Measurements from ENCODE around the gene ARRDC5.

ARRDC5 gene

DNA sequence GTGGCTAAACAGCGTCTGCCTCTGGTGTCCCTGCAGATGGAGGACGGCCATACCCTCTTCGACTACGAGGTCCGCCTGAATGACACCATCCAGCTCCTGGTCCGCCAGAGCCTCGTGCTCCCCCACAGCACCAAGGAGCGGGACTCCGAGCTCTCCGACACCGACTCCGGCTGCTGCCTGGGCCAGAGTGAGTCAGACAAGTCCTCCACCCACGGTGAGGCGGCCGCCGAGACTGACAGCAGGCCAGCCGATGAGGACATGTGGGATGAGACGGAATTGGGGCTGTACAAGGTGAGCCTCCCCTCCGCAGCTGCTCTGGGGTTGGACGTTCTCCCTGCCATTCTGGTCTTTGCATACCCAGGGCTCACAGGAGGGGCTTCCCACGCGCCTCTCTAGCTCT is 26.5 kb upstream of the ARRDC5 start:
- TF ChIP-seq, protein P1, sequence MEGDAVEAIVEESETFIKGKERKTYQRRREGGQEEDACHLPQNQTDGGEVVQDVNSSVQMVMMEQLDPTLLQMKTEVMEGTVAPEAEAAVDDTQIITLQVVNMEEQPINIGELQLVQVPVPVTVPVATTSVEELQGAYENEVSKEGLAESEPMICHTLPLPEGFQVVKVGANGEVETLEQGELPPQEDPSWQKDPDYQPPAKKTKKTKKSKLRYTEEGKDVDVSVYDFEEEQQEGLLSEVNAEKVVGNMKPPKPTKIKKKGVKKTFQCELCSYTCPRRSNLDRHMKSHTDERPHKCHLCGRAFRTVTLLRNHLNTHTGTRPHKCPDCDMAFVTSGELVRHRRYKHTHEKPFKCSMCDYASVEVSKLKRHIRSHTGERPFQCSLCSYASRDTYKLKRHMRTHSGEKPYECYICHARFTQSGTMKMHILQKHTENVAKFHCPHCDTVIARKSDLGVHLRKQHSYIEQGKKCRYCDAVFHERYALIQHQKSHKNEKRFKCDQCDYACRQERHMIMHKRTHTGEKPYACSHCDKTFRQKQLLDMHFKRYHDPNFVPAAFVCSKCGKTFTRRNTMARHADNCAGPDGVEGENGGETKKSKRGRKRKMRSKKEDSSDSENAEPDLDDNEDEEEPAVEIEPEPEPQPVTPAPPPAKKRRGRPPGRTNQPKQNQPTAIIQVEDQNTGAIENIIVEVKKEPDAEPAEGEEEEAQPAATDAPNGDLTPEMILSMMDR (IDR thresholded peaks at IDR 0.05), result no peak
- no peaks in the 10 kb centered on the region for H3K36me3 ChIP-seq (ENCODE audit: control insufficient read depth, insufficient read depth, low read length)
- H3K79me2 ChIP-seq, result no peaks in the 10 kb centered on the region
- H3K27ac ChIP-seq, result no peak overlapping the region
- no peaks in the 10 kb centered on the region for H3K9me3 ChIP-seq (ENCODE audit: control insufficient read depth, low read length)
- H3K27me3 ChIP-seq (ENCODE audit: control insufficient read depth, insufficient read depth, low read length), result no peaks in the 10 kb centered on the region
- no peak overlapping the region for H3K9ac ChIP-seq
- no peak overlapping the region for H3K4me2 ChIP-seq (ENCODE audit: low read length)
- H3K4me1 ChIP-seq, result no peaks in the 10 kb centered on the region
- H3K4me3 ChIP-seq (ENCODE audit: low read depth, low read length), result no peak overlapping the region
- H2AFZ ChIP-seq, result no peak overlapping the region

DNA sequence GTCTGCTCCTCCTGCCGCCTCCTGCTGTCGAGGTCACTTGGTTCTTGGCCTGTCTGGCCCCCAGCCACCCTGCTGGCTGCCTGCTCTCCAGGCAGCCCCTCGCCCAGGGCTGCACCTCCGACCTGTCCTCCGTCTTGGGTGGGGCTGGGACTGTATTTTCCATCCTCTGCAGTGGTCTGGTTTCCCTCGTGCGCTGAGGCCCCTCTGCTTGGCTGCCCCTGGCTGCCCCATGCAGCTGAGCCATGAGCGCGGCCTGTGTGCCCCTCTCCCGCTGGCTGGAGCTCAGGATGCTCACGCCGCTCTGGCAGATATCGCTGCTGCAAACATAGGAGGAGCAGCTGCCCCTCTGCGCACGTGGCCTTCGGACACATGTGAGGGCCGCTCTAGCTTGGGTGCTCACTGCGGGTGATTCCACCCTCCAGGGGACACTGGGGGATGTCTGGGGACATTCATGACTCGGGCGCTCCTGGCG is 20.6 kb upstream of the ARRDC5 start:
- H3K27ac ChIP-seq, result no peak overlapping the region
- no peaks in the 10 kb centered on the region for H3K36me3 ChIP-seq (ENCODE audit: control insufficient read depth, insufficient read depth, low read length)
- H3K9me3 ChIP-seq (ENCODE audit: control insufficient read depth, low read length), result no peaks in the 10 kb centered on the region
- no peak overlapping the region for H3K9ac ChIP-seq
- H3K79me2 ChIP-seq, result no peaks in the 10 kb centered on the region
- no peak overlapping the region for H2AFZ ChIP-seq
- TF ChIP-seq, protein P1 (IDR thresholded peaks at IDR 0.05), result no peak
- H3K4me1 ChIP-seq, result no peaks in the 10 kb centered on the region
- no peak overlapping the region for H3K4me3 ChIP-seq (ENCODE audit: low read depth, low read length)
- no peaks in the 10 kb centered on the region for H3K27me3 ChIP-seq (ENCODE audit: control insufficient read depth, insufficient read depth, low read length)
- no peak overlapping the region for H3K4me2 ChIP-seq (ENCODE audit: low read length)

DNA sequence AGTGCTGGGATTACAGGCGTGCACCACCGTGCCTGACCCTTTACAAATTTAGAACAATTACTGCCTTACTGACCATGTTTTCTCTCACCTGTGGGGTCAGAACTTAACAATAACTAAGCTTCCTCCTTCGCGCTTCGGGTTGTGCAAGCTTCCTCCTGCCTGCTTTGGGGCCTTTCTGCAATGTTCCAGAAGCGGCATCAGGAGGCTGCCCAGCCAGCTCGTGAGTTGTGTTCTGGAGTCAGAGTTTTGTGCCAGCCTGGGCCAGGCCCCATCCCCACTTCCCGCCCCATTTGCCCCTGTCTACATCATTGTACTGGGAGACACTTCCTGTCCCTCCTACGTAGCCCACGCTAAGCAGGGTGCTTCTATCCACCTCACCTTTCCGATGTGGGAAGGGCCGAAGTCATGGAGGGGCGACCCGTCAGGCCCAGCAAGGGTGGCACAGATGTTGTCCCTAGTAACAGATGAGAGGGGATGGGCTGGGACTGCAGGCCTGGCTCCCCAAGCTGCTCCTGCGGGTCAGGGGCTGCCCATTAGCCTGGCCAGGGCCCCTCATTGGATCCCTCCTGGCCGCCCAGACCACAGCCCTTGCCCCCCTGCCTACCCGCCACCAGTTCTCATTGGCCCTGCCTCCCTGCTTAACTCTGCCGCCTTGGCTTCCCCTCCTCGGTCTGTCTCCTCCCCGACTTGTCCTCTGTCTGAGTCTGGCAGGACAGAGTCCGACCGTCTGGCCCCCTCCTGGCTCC is 20.0 kb upstream of the ARRDC5 start:
- Histone ChIP-seq H3K9me3 (ENCODE audit: control insufficient read depth, low read length) (no peaks in the 10 kb centered on the region), H3K4me2 (ENCODE audit: low read length) (no peak overlapping the region), H3K27ac (no peak overlapping the region), H2AFZ (no peak overlapping the region), H3K9ac (no peak overlapping the region), H3K27me3 (ENCODE audit: control insufficient read depth, insufficient read depth, low read length) (no peaks in the 10 kb centered on the region), H3K36me3 (ENCODE audit: control insufficient read depth, insufficient read depth, low read length) (no peaks in the 10 kb centered on the region), H3K4me3 (ENCODE audit: low read depth, low read length) (no peak overlapping the region), H3K79me2 (no peaks in the 10 kb centered on the region), H3K4me1 (no peaks in the 10 kb centered on the region)
- TF ChIP-seq, protein P1 (IDR thresholded peaks at IDR 0.05), result no peak

DNA sequence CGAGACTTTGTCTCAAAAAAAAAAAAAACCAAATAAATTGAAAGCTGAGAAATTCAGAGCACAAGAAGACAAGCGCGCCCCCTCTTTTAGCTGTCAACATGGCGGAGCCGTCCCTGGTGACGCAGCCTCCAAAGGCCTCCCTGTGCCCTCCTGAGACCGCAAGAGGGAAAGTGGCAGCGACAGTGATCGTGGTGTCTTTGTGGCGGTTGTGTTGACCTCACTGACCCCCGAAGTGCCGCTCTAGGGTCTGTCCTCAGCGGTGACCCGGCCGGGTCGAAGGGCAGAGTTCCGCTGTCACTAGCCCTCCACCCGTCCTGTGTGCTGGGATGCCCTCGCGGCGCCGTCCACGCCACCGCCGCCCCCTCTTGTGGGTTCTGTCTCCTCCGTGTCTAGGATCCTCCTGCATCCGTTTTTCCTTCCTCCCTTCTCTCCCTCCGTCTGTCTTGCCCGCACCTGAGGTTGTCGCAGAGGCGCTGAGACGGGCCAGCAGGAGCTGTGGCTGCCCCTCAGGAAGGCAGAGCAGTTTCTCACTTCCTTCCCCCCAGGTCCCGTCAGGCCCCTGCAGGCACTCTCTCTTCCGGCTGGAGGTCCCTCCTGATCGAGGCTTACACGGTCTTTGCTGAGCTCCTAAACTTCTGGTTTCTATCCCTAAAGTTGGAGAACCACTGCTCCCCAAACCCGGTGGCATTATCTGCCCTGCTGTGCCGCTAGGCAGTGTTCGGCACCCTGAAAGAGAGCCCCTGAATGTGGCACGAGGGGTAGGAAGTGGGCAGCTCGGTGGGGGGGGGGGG is 13.8 kb upstream of the ARRDC5 start:
- Histone ChIP-seq H3K9ac (no peak overlapping the region), H3K4me1 (no peaks in the 10 kb centered on the region), H3K4me3 (ENCODE audit: low read depth, low read length) (no peak overlapping the region), H3K79me2 (no peaks in the 10 kb centered on the region), H3K36me3 (ENCODE audit: control insufficient read depth, insufficient read depth, low read length) (no peaks in the 10 kb centered on the region), H3K27me3 (ENCODE audit: control insufficient read depth, insufficient read depth, low read length) (no peaks in the 10 kb centered on the region), H3K9me3 (ENCODE audit: control insufficient read depth, low read length) (no peaks in the 10 kb centered on the region), H2AFZ (no peak overlapping the region), H3K27ac (no peak overlapping the region), H3K4me2 (ENCODE audit: low read length) (no peak overlapping the region)
- TF ChIP-seq, protein P1 (IDR thresholded peaks at IDR 0.05), result no peak
